Testis (tissue), 3 donors: ENCODE measurements around the gene EFNB2. TPM values are rescaled to one million over a fixed set of nuclear protein-coding genes. Genes with fewer than 3 reads are reported as not detected.

ENCODE experiments used
- DNase-seq: peaks from one replicate; pipeline ENCODE4 v3.0.0-alpha.2; 2019
- H3K27ac ChIP-seq, 2 donors: fragments of 200-600 bp; sonication (generic); one replicate each; pipeline ENCODE4 v1.5.1; 2019
- H3K27me3 ChIP-seq: fragments of 200-600 bp; sonication (generic); one replicate; pipeline ENCODE4 v1.5.1; 2019
- H3K36me3 ChIP-seq: fragments of 200-600 bp; sonication (generic); one replicate; pipeline ENCODE4 v1.5.1; 2017; ENCODE audit warnings: low read depth; ENCODE audit errors: missing control alignments
- H3K4me1 ChIP-seq: fragments of 200-600 bp; sonication (generic); one replicate; pipeline ENCODE4 v1.5.1; 2019
- H3K4me3 ChIP-seq, 2 donors: fragments of 200-600 bp; sonication (generic); one replicate each; pipeline ENCODE4 v1.5.1; 2017 to 2019
- H3K9me3 ChIP-seq: fragments of 200-600 bp; sonication (generic); one replicate; pipeline ENCODE4 v1.5.1; 2017
- POLR2A ChIP-seq: fragments of 450-650 bp; IDR thresholded peaks from one replicate; pipeline ENCODE4 v1.6.1; 2017; ENCODE audit warnings: antibody characterized with exemption, mild to moderate bottlenecking, moderate library complexity
- WGBS, 2 donors: methylation state at CpG; one replicate each; pipeline ENCODE4 v1.1.5; 2018; 5-methylcytosine and 5-hydroxymethylcytosine counted together
- intact Hi-C: fragments of 100-400 bp; cut with DNase I; formaldehyde crosslinking; loops from one replicate; pipeline ENCODE4 v1.15.1; 2023; ENCODE audit warnings: low total_unique reads
- polyA plus RNA-seq: library from polyadenylated mRNA; stranded (reverse); fragments of 350-450 nt; fragmentation: Illumina TruSeq; extraction: RNeasy Lipid Tissue Mini Kit (QIAGEN cat#74804); gene quantifications from one replicate; pipeline ENCODE4 v1.2.3, GENCODE V29; 2014; ENCODE audit warnings: low read depth, low replicate concordance; ENCODE audit not compliant: insufficient read depth
- total RNA-seq, 2 donors: library from RNA; depleted of rRNA; stranded (reverse); fragments of >200 nt; gene quantifications; one replicate each; pipeline ENCODE4 v1.2.3, GENCODE V29; 2016
- TF ChIP-seq, protein P1 (sequence below), 3 experiments: fragments of 450-650 bp in 2 of 3; fragments of 200-600 bp in 1 of 3; sonication (generic) in 1 of 3; IDR thresholded peaks; one replicate each; pipeline ENCODE4 v1.5.1; 2016 to 2019; ENCODE audit warnings: antibody characterized with exemption in 3 of 3, mild to moderate bottlenecking in 2 of 3, moderate library complexity in 1 of 3

Gene EFNB2
- total and polyA plus RNA-seq, 3 donors from 2014 or later = 17.4 to 37.7 (median 24.7) TPM

DNA sequence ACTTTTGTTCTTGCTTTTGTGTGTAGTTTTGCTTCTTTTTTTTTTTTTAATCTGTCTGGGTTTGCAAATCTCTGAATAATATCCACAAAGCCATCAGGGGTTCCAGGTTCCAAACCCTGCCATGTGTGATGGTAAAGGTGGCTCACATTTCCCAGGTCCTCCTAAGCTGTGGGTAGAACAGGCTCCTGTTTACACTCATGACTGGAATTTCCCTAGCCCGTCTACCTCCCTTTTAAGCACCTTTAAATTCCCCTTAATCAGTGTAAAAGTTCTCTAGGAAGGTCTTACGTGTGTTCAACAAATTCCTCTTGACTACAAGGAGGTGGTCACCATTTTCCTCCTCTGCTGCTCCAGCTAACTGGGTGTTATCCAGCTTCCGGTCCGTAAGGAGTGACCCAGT, 62.8 kb downstream of the EFNB2 start:
- H3K27ac ChIP-seq = no peak overlapping the region
- intact Hi-C loops = no loop called here
- TF ChIP-seq POLR2A = no peak
- TF ChIP-seq, protein P1, sequence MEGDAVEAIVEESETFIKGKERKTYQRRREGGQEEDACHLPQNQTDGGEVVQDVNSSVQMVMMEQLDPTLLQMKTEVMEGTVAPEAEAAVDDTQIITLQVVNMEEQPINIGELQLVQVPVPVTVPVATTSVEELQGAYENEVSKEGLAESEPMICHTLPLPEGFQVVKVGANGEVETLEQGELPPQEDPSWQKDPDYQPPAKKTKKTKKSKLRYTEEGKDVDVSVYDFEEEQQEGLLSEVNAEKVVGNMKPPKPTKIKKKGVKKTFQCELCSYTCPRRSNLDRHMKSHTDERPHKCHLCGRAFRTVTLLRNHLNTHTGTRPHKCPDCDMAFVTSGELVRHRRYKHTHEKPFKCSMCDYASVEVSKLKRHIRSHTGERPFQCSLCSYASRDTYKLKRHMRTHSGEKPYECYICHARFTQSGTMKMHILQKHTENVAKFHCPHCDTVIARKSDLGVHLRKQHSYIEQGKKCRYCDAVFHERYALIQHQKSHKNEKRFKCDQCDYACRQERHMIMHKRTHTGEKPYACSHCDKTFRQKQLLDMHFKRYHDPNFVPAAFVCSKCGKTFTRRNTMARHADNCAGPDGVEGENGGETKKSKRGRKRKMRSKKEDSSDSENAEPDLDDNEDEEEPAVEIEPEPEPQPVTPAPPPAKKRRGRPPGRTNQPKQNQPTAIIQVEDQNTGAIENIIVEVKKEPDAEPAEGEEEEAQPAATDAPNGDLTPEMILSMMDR (IDR thresholded peaks at IDR 0.05) = no peak

DNA sequence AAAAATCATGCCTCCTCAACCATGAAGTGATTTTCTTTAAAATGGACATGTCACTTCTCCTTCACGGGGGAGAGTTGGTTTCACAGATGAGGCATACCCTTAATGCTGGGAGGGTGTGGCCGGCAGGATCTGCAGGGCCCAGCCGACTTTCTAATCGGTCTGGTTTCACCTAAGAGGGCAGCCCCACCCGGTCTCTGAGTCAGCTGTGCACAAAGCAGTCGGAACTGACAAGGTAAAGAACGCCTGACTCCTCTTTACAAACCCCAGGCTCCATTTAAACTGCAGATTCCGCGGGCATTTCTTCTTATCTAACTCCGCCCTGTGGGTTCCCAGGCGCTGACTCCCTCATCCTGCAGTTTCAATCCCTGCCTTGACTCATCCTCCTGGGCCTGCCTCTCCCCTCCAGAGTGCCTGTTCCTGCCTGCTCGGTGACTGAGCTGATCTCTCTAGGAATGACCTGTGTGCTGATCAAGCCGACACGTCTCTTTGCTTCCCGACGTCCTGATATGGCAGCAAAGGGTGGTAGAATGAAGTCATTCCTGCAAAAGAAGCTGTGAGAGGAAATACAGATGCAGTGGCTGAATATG, 63.4 kb downstream of the EFNB2 start:
- no peak overlapping the region for H3K27ac ChIP-seq
- intact Hi-C loops = no loop called here

More for the DNA sequence above, 62.8 kb downstream of the EFNB2 start:
- H3K27me3 ChIP-seq = no peaks in the 10 kb centered on the region
- no peaks in the 10 kb centered on the region for H3K36me3 ChIP-seq
- WGBS, 2 donors = 79 to 89% methylated on average over 4 of the region's 4 CpGs
- DNase-seq = no peak
- peaks cover 16% of the 10 kb centered on the region for H3K4me1 ChIP-seq
- no peak overlapping the region for H3K4me3 ChIP-seq
- H3K9me3 ChIP-seq = no peaks in the 10 kb centered on the region

DNA sequence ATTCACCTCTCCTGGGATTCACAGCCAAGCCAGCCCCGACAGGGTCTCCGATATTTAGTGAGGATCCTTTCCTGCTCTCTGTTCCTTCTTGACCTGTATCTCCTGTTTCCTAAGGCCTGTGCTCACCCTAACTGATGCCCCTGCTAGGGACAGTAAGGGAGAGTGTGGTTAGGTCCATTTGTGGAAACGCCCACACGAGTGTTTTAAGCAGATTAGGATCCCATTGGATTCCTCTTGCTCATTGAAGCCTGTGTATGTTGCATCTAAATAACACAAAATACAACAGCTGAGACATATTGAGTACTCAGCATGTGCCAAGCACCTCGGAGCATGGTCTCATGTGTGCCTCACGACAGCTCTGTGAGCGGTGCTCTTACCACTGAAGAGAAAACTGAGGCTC, 64.9 kb downstream of the EFNB2 start:
- Histone ChIP-seq H3K9me3 (no peaks in the 10 kb centered on the region), H3K4me1 (peaks cover 9% of the 10 kb centered on the region), H3K4me3 (no peak overlapping the region), H3K27me3 (no peaks in the 10 kb centered on the region), H3K27ac (no peak overlapping the region), H3K36me3 (no peaks in the 10 kb centered on the region)
- WGBS, 2 donors = 84 to 86% methylated on average over 7 of the region's 7 CpGs
- TF ChIP-seq POLR2A = no peak
- DNase-seq = no peak
- intact Hi-C loops = no loop called here

More for the DNA sequence above, 63.4 kb downstream of the EFNB2 start:
- Histone ChIP-seq H3K4me1 (peaks cover 16% of the 10 kb centered on the region), H3K9me3 (no peaks in the 10 kb centered on the region), H3K27me3 (no peaks in the 10 kb centered on the region), H3K36me3 (no peaks in the 10 kb centered on the region), H3K4me3 (no peak overlapping the region)
- peak; percentile 61 for DNase-seq
- TF ChIP-seq POLR2A = no peak
- TF ChIP-seq, protein P1 (IDR thresholded peaks at IDR 0.05) = no peak
- 37 to 50% methylated on average over 15 to 16 of the region's 16 CpGs for WGBS, 2 donors

DNA sequence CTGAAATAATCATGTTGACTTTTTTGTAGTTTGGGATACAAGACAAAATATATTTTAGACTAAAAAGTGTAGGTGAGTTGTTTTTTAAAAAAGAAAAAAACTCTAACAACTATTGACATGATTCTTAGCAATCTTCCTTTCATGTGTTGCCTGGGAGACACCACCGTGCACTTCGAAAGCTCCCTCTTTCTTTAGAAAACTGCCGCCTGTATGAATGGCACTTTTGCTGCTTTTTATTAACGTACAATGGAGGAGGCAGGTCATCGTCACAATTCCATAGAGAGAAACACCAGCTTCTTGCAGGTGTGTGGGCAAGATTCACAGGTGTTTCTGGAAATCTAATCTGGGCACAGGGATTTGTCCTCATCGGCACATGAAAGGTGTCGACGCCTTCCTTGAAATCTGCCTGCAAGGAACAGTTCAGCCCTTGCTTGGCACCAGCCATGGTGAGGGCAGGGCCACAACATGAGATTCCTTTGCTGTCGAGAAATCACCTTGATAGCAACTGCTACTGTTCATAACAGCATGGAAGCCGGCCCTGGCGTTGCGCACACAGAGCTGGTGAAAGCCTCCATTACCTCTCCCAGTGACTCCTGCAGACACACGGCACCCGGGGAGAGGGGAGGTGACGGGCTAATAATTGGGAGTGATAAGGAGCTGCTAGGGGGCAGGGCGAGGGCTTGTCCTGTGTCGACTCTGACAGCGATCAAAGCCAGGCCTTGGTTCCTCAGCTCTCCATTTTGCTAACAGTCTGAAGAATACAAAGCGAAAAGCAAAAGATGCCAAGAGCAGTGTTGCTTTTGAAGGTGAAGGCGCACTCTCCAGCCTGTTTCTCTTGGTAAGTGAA, 66.5 kb downstream of the EFNB2 start:
- WGBS, 2 donors = 78 to 81% methylated on average over 14 to 20 of the region's 20 CpGs
- no peaks in the 10 kb centered on the region for H3K27me3 ChIP-seq
- peaks cover 9% of the 10 kb centered on the region for H3K4me1 ChIP-seq
- no peak for DNase-seq
- intact Hi-C loops = no loop called here
- no peak overlapping the region for H3K27ac ChIP-seq
- H3K9me3 ChIP-seq = no peaks in the 10 kb centered on the region
- TF ChIP-seq, protein P1 (IDR thresholded peaks at IDR 0.05) = no peak
- TF ChIP-seq POLR2A = no peak
- no peaks in the 10 kb centered on the region for H3K36me3 ChIP-seq
- no peak overlapping the region for H3K4me3 ChIP-seq

DNA sequence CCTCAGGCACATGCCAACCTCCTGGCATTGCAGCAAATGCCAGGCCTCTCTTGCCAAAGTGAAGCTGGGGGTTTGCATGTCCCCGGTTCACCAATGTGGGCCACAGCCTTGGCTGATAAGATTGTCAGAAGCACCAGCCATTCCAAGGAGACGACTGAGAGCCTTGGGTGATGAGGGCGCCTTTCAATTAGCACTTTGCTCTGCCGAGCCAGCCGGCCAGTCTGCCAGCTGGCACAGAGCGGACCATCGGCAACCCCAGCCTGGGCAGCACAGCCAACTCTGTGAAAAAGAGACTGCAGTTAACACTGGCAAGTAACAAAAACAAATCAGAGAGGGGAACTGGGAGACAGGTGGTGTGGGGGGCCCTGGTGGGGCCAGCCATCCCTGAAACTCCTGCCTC, 67.3 kb downstream of the EFNB2 start:
- Histone ChIP-seq H3K4me3 (no peak overlapping the region), H3K27me3 (no peaks in the 10 kb centered on the region), H3K9me3 (no peaks in the 10 kb centered on the region), H3K36me3 (no peaks in the 10 kb centered on the region), H3K27ac (no peak overlapping the region), H3K4me1 (peaks cover 9% of the 10 kb centered on the region)
- TF ChIP-seq, protein P1 (IDR thresholded peaks at IDR 0.05) = no peak
- no peak for TF ChIP-seq POLR2A
- WGBS, 2 donors = 66 to 75% methylated on average over 7 of the region's 7 CpGs
- intact Hi-C loops = no loop called here
- no peak for DNase-seq
